Measurements from ENCODE around the gene MGAT5B.

DNA sequence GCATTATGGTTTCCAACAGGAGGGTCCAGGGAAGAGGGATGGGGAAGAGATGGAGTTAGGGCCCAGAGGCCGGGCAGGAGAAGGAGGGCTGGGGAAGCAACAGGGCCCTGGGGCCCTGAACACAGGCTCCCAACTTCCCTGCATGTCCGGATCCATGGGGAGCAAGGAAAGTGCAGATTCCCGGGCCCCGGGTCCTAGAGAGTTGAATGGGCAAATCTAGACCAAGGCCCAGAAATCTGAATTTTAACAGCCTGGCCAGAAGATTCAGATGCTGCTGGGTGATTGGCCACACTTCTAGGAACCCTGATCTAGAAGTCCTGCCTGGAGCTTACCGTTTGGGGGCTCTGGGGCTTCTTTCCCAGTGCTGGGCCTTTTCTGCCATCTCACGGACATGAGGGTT lies 13.2 kb downstream of the MGAT5B start:
- TF ChIP-seq ZNF432 (CRISPR knock-in tag; IDR thresholded peaks at IDR 0.05; ENCODE audit: borderline replicate concordance) (no peak), EP300 (IDR thresholded peaks at IDR 0.05; ENCODE audit: low read depth in 2 of 2, low read length in 2 of 2) (no peak), EP300 (CRISPR knock-in tag; IDR thresholded peaks at IDR 0.05; ENCODE audit: borderline replicate concordance) (no peak), ZNF430 (CRISPR knock-in tag; IDR thresholded peaks at IDR 0.05) (no peak)
- TF ChIP-seq, protein P1, sequence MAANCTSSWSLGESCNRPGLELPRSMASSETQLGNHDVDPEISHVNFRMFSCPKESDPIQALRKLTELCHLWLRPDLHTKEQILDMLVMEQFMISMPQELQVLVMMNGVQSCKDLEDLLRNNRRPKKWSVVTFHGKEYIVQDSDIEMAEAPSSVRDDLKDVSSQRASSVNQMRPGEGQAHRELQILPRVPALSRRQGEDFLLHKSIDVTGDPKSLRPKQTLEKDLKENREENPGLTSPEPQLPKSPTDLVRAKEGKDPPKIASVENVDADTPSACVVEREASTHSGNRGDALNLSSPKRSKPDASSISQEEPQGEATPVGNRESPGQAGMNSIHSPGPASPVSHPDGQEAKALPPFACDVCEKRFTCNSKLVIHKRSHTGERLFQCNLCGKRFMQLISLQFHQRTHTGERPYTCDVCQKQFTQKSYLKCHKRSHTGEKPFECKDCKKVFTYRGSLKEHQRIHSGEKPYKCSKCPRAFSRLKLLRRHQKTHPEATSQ (CRISPR knock-in tag; IDR thresholded peaks at IDR 0.05; ENCODE audit: borderline replicate concordance), result no peak
- TF ChIP-seq, protein P2, sequence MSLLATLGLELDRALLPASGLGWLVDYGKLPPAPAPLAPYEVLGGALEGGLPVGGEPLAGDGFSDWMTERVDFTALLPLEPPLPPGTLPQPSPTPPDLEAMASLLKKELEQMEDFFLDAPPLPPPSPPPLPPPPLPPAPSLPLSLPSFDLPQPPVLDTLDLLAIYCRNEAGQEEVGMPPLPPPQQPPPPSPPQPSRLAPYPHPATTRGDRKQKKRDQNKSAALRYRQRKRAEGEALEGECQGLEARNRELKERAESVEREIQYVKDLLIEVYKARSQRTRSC (CRISPR knock-in tag; IDR thresholded peaks at IDR 0.05; ENCODE audit: low read depth), result no peak

Measured in HepG2 (cell line).